Neural crest cell (in vitro differentiated cells): ENCODE measurements around the gene MEX3A. TPM values are rescaled to one million over a fixed set of nuclear protein-coding genes. Genes with fewer than 3 reads are reported as not detected.

Experiments used
- DNase-seq: peaks from one replicate; pipeline ENCODE4 v3.0.0; 2021; ENCODE audit warnings: low read depth, mixed read lengths, low spot score
- H3K27ac Mint-ChIP-seq: one replicate; pipeline ENCODE4 v1.8.0; 2021; ENCODE audit warnings: mild to moderate bottlenecking, mixed read lengths; ENCODE audit not compliant: unreplicated experiment
- H3K27me3 Mint-ChIP-seq: 2 replicates; pipeline ENCODE4 v1.8.0; 2021; ENCODE audit warnings: low read depth, mild to moderate bottlenecking, mixed read lengths
- H3K36me3 Mint-ChIP-seq: 2 replicates; pipeline ENCODE4 v1.8.0; 2021; ENCODE audit warnings: low read depth, mild to moderate bottlenecking, mixed read lengths
- H3K4me1 Mint-ChIP-seq: 2 replicates; pipeline ENCODE4 v1.8.0; 2021; ENCODE audit warnings: mixed read lengths
- H3K4me3 Mint-ChIP-seq: one replicate; pipeline ENCODE4 v1.8.0; 2021; ENCODE audit warnings: mild to moderate bottlenecking, mixed read lengths
- H3K9me3 Mint-ChIP-seq: 2 replicates; pipeline ENCODE4 v1.8.0; 2021; ENCODE audit warnings: mixed read lengths
- CTCF ChIP-seq: fragments of 200-600 bp; sonication (generic); conservative IDR thresholded peaks from 2 replicates; pipeline ENCODE4 v1.5.0; 2021; ENCODE audit warnings: antibody characterized with exemption, mild to moderate bottlenecking
- total RNA-seq: library from RNA; stranded (reverse); gene quantifications from 2 replicates; pipeline ENCODE4 v1.2.1, GENCODE V29; 2021

Gene MEX3A
- total RNA-seq, 1 donor from 2014 or later = 114 TPM

GRCh38 chr1:156026588-156026987 is 55.7 kb downstream of the MEX3A start:
- Mint-ChIP-seq H3K27me3 (no peaks in the 10 kb centered on the region), H3K27ac (no peak overlapping the region), H3K9me3 (no peaks in the 10 kb centered on the region), H3K4me3 (no peak overlapping the region), H3K4me1 (peaks cover 24% of the 10 kb centered on the region), H3K36me3 (no peaks in the 10 kb centered on the region)
- TF ChIP-seq CTCF = no peak
- DNase-seq = no peak

GRCh38 chr1:156025876-156026275 is 56.4 kb downstream of the MEX3A start:
- peak; percentile 62 for DNase-seq
- Mint-ChIP-seq H3K4me1 (peaks cover 26% of the 10 kb centered on the region), H3K27ac (no peak overlapping the region), H3K4me3 (peak overlapping the region; percentile 54), H3K9me3 (no peaks in the 10 kb centered on the region), H3K27me3 (no peaks in the 10 kb centered on the region), H3K36me3 (no peaks in the 10 kb centered on the region)
- TF ChIP-seq CTCF = peak; percentile 71

- Mint-ChIP-seq H3K9me3 (no peaks in the 10 kb centered on the region), H3K4me1 (peaks cover 35% of the 10 kb centered on the region), H3K36me3 (peaks cover under 1% of the 10 kb centered on the region), H3K27me3 (no peaks in the 10 kb centered on the region), H3K27ac (no peak overlapping the region), H3K4me3 (no peak overlapping the region)
- no peak for DNase-seq
- no peak for TF ChIP-seq CTCF
These were observed 57.5 kb downstream of the MEX3A start for GRCh38 chr1:156024801-156025200.

Other genes with a start within 250 kb of the MEX3A start
- gene GON4L, start 225.3 kb downstream of the MEX3A start, total RNA-seq = 58.4 and 59.5 TPM in 2 replicates
- gene SYT11, start 222.9 kb downstream of the MEX3A start, total RNA-seq = 19.8 and 20.0 TPM in 2 replicates
- 34.5 and 35.3 TPM in 2 replicates for gene RIT1, start 171.1 kb downstream of the MEX3A start, total RNA-seq
- gene KHDC4, start 148.1 kb downstream of the MEX3A start, total RNA-seq = 69.9 and 71.2 TPM in 2 replicates
- gene RXFP4, start 140.8 kb downstream of the MEX3A start, total RNA-seq = not detected in 2 replicates
- 97.6 and 101 TPM in 2 replicates for gene ARHGEF2, start 103.9 kb downstream of the MEX3A start, total RNA-seq
- 236 and 255 TPM in 2 replicates for gene SSR2, start 61.5 kb downstream of the MEX3A start, total RNA-seq
- 70.4 and 78.0 TPM in 2 replicates for gene UBQLN4, start 28.7 kb downstream of the MEX3A start, total RNA-seq
- gene LAMTOR2, start 27.7 kb downstream of the MEX3A start, total RNA-seq = 49.4 and 55.6 TPM in 2 replicates
- not detected in 2 replicates for gene RAB25, start 21.3 kb downstream of the MEX3A start, total RNA-seq
- 51.0 and 51.7 TPM in 2 replicates for gene LMNA, start 32.2 kb upstream of the MEX3A start, total RNA-seq
- 1.3 and 2.1 TPM in 2 replicates for gene SEMA4A, start 71.1 kb upstream of the MEX3A start, total RNA-seq
- gene SLC25A44, start 111.6 kb upstream of the MEX3A start, total RNA-seq = 19.1 and 22.7 TPM in 2 replicates
- 82.5 and 83.3 TPM in 2 replicates for gene PMF1, start 130.5 kb upstream of the MEX3A start, total RNA-seq
- gene BGLAP, start 159.7 kb upstream of the MEX3A start, total RNA-seq = 2.5 and 3.0 TPM in 2 replicates
- gene PAQR6, start 165.6 kb upstream of the MEX3A start, total RNA-seq = 15.8 and 17.1 TPM in 2 replicates
- 116 and 122 TPM in 2 replicates for gene SMG5, start 200.4 kb upstream of the MEX3A start, total RNA-seq
- 4.3 and 4.6 TPM in 2 replicates for gene TMEM79, start 201.9 kb upstream of the MEX3A start, total RNA-seq
- 34.2 and 38.0 TPM in 2 replicates for gene GLMP, start 213.2 kb upstream of the MEX3A start, total RNA-seq
- gene VHLL, start 216.8 kb upstream of the MEX3A start, total RNA-seq = 0.77 TPM in 1 of 2 replicates, not detected in the other